NCI-H2196 (cell line): Measurements from ENCODE around the gene SYT14.
A peak's percentile ranks its signal among the peaks of the same experiment; 100 is the strongest.
"Not testable (repeated sequence)": the region's sequence is repeated elsewhere in the genome, so short reads cannot be mapped to it uniquely, and the experiment has no call there.

Experiments used
- DNase-seq: peaks from one replicate; lab custom pipeline; 2025; ENCODE audit not compliant: unreplicated experiment; lab: John Stamatoyannopoulos, UW

Gene SYT14

GRCh38 chr1:210024282-210024681, 86.3 kb downstream of the SYT14 start:
- DNase-seq, result no peak

DNA sequence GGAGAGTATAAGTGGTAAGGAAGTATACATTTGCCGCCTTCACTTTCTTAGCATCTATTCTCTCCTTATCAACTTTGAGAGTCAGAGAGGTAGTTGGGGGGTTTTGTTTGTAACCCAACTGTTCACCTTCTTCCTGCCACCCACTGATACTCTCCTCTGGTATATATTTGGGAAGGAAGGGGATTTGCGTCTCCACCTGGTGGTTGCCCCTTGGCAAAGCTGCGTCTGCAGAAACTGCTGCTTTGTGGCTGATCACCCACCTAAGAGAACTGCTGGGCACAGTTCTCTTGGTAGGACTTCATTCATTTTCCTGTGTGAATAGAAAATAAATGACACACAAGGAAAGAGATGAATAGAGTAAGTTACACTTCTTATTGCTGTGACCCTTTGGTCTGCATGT, 87.0 kb downstream of the SYT14 start:
- DNase-seq, result no peak

DNA sequence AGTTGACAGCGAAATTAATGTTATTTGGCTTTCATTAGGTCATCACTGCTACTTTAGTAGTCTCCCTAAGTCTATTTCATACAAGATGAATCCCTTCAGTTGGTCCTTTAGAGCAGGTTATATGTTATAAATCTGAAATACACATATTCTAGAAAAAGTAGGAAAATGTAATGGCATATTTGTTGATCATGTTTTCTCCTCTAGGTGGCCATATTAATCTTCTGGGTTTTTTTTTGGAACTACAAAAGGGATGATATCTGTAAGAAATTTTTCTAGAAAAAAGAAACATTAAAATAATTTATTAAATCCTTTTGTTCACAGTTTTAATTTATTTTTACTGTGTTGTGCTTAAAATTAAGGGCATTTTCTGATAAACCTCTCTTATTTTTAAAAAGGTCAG, 87.9 kb downstream of the SYT14 start:
- DNase-seq, result no peak

GRCh38 chr1:210027994-210028393, 90.0 kb downstream of the SYT14 start:
- DNase-seq, result no peak

DNA sequence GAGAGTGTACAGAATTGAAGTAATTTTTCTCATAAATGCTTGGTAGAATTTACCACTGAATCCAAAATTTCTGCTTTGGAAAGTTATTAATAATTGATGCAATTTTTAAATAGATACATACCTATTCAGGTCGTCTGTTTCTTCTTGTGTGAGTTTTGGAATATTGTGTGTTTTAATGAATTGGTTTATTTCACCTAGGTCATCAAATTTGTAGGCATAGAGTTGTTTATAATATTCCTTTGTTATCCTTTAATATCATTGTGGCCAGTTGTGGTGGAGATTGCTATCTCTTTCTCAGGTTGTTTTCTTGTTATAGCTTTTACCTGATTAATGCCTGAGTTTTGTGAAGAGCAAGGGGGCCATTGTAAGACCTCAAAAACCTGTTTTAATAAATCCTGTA, 93.5 kb downstream of the SYT14 start:
- no peak for DNase-seq

DNA sequence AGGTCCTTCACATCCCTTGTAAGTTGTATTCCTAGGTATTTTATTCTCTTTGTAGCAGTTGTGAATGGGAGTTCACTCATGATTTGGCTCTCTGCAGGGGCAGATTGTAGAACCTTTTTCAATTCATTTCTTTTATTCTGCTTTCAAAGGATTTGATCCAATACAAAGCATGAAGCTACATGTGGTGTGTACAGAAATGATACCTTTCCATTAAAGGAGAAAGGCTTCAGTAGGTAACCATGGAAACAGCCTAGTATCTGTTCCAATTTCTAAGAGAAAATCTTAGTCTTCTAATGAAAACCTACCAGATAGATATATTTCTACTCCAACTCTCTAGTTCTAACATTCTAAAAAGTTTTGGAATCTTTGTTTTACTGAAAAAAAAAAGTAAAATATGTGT, 105.0 kb downstream of the SYT14 start:
- DNase-seq, result no peak

GRCh38 chr1:210049616-210050015, 111.6 kb downstream of the SYT14 start:
- DNase-seq, result no peak

DNA sequence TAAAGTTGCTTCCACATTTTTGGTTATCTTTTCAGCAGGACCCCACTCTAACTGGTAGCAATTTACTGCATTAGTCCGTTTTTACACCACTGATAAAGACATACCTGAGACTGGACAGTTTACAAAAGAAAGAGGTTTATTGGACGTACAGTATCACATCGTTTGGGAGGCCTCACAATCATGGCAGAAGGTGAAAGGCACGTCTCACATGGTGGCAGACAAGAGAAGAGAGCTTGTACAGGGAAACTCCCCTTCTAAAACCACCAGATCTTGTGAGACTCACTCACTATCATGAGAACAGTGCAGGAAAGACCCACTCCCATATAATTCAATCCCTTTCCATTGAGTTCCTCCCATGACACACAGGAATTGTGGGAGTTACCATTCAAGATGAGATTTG, 112.5 kb downstream of the SYT14 start:
- not testable (repeated sequence) for DNase-seq

GRCh38 chr1:210053126-210053525, 115.1 kb downstream of the SYT14 start:
- DNase-seq, result no peak

GRCh38 chr1:210057593-210057992, 119.6 kb downstream of the SYT14 start:
- DNase-seq, result no peak

- DNase-seq, result no peak
Observed at GRCh38 chr1:210061992-210062391, 124.0 kb downstream of the SYT14 start.

- DNase-seq, result no peak
Observed at GRCh38 chr1:210070531-210070930, 132.5 kb downstream of the SYT14 start.

DNA sequence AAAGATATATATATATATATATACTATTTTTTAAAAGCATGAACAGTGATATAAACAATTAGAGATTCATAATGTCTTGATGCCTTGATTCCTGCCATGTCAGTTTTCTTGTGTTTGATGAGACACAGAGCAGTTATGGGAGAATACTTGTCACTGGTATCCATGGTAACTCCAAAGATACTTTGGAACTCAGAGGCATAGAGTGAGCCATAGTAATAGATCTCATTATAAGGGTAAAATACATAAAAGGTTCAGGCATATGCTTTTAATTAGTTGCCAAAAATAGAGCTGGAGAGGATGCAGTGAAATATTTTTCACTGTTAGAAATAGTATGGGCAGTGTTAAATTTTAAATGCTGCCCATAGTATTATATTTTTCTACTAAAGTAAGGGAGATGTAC, 134.1 kb downstream of the SYT14 start:
- DNase-seq, result no peak

- no peak for DNase-seq
Observed at GRCh38 chr1:210072896-210073504, 135.0 kb downstream of the SYT14 start.

GRCh38 chr1:210074904-210075303, 136.9 kb downstream of the SYT14 start:
- no peak for DNase-seq

DNA sequence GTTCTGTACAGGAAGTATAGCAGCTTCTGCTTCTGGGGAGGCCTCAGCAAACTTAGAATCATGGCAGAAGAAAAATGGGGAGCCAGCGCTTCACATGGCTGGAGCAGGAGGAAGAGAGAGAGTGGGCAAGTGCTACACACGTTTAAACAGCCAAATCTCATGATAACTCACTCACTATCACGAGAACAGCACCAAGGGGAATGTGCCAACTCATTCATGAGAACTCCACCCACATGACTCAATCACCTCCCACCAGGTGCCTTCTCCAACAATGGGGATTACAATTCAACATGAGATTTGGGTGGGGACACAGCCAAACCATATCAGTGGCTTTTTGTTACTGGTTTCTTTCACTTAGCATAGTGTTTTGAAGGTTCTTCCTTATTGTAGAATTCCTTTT, 138.6 kb downstream of the SYT14 start:
- DNase-seq, result no peak

- DNase-seq, result peak; percentile 11
Observed at GRCh38 chr1:210081494-210081893, 143.5 kb downstream of the SYT14 start.

DNA sequence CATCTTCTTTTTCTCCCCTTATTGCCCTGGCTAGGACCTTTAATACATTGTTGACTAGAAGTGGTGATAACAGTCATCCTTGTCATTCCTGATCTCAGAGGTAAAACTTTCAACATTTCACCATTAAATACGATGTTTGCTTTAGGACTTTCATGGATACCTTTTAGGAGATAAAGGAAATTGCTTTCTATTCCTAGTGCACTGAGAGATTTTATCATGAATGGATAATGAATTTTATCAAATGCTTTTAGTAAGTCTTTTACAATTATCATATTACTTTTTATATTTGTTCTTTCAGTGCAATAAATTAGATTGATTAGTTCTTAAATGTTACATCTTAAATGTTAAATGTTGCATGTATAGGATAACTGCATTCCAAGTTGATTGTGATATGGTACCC, 147.3 kb downstream of the SYT14 start:
- no peak for DNase-seq

- DNase-seq, result no peak
Observed at GRCh38 chr1:210087058-210087457, 149.0 kb downstream of the SYT14 start.

GRCh38 chr1:210089855-210090254, 151.8 kb downstream of the SYT14 start:
- no peak for DNase-seq

- DNase-seq, result no peak
Observed at GRCh38 chr1:210092366-210092765, 154.3 kb downstream of the SYT14 start.

DNA sequence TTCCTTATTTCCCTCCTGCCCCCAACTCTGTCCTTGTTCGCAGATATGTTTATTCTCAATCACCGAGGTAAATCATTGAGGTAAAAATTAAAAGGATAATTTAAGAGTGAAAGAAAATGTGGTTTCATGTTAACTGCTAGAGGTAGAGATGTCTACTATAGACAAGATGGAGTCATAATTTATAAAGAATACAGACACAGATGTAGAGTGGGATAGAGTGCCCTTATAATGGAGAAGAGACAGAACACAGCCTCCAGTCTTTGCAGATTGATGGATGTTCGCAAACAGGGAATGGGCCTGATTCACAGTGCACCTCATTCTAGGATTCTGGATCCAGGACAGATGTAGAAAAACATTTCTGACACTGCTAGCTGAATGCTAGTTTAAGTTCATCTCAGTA, 155.4 kb downstream of the SYT14 start:
- DNase-seq, result no peak

DNA sequence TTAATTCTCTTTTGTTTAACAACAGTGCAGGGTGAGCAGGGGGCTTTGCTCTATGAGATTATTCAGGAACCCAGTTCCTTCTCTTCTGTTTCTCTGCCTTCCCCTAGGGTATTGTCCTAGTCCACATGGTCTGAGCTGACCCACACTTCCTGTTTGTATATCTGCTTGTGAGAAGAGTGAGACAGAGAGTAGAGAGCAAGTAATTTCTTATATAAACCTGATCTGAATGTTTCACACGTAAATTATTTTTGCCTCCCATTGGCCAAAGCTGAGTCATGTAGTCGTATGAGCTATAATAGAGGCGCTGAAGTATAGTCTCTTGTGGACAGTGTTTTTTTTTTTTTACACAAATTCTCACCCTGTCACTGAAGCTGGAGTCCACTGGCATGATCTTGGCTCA, 160.3 kb downstream of the SYT14 start:
- no peak for DNase-seq

DNA sequence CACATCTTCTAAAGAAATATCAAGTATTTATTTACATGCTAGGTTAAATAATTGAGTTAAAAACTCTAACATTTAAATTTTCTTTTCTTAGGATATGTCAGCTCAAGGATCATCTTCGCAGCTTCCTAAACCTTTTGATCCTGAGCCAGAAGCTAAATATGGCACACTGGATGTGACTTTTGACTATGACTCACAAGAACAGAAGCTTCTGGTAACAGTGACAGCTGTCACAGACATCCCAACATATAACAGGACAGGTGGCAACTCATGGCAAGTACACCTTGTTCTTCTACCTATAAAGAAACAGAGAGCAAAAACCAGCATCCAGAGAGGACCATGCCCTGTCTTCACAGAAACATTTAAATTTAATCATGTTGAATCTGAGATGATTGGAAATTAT, 161.9 kb downstream of the SYT14 start:
- no peak for DNase-seq
